ENCODE measurements around the gene POLR3E. TPM values are rescaled to one million over a fixed set of nuclear protein-coding genes. Genes with fewer than 3 reads are reported as not detected.

The POLR3E gene
- total RNA-seq, 6 experiments from 2014 or later, result 31.6 to 36.3 (median 32.6) TPM

DNA sequence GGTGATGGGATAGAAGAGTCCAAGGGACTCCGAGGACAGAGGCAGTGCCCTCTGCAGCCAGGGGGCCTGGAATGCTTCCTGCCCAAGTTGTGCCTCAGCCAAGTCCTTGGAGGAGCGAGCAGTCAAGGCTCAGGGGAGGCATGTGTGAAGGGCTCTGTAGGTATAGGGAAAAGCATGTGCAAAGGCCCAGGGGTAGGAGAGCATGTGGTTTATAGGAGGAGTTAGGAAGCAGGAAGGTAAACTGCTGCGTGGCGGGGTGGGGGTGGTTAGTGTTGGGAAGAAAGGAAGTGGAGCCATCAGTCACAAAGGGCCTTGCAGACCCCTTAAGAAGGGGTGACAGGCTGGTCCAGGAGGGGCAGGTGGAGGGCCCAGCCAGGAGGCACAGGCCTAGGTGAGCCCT, 7.2 kb downstream of the POLR3E start:
- Mint-ChIP-seq H3K9me3 (no peaks in the 10 kb centered on the region), H3K4me3 (no peak overlapping the region)

GRCh38 chr16:22306788-22307187, 9.6 kb downstream of the POLR3E start:
- H3K4me1 Mint-ChIP-seq (ENCODE audit: low read depth), result no peaks in the 10 kb centered on the region
- H3K27ac Mint-ChIP-seq, result no peak overlapping the region
- H3K4me3 Mint-ChIP-seq, result no peak overlapping the region
- TF ChIP-seq, protein P1, sequence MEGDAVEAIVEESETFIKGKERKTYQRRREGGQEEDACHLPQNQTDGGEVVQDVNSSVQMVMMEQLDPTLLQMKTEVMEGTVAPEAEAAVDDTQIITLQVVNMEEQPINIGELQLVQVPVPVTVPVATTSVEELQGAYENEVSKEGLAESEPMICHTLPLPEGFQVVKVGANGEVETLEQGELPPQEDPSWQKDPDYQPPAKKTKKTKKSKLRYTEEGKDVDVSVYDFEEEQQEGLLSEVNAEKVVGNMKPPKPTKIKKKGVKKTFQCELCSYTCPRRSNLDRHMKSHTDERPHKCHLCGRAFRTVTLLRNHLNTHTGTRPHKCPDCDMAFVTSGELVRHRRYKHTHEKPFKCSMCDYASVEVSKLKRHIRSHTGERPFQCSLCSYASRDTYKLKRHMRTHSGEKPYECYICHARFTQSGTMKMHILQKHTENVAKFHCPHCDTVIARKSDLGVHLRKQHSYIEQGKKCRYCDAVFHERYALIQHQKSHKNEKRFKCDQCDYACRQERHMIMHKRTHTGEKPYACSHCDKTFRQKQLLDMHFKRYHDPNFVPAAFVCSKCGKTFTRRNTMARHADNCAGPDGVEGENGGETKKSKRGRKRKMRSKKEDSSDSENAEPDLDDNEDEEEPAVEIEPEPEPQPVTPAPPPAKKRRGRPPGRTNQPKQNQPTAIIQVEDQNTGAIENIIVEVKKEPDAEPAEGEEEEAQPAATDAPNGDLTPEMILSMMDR (IDR thresholded peaks at IDR 0.05), result no peak
- DNase-seq, result no peak
- H3K36me3 Mint-ChIP-seq (ENCODE audit: low read depth), result peaks cover 23% of the 10 kb centered on the region
- no peaks in the 10 kb centered on the region for H3K9me3 Mint-ChIP-seq
- H3K27me3 Mint-ChIP-seq (ENCODE audit: insufficient read depth), result no peaks in the 10 kb centered on the region

More for the DNA sequence above, 7.2 kb downstream of the POLR3E start:
- Mint-ChIP-seq H3K27me3 (ENCODE audit: insufficient read depth) (no peaks in the 10 kb centered on the region), H3K4me1 (ENCODE audit: low read depth) (peaks cover 12% of the 10 kb centered on the region), H3K27ac (no peak overlapping the region), H3K36me3 (ENCODE audit: low read depth) (peaks cover 23% of the 10 kb centered on the region)
- TF ChIP-seq, protein P1 (IDR thresholded peaks at IDR 0.05), result no peak
- no peak for DNase-seq

DNA sequence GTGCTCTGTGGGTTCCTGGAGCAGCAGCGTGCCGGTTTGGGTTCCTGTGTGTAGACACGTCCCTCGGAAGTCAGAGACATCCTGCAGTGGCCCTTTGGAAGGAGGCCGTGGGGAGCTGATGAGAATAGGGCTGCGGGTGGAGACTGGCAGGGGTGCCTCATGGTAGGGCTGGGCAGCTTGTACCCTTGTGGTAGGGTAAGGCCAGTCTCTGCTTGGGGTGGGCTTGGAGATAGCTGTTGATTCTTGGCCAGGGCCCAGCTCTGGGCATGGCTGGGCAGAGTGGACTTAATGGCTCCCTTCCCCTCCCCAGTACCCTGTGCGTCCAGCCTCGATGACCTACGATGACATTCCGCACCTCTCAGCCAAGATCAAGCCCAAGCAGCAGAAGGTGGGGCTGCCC, 10.6 kb downstream of the POLR3E start:
- no peak for DNase-seq
- Mint-ChIP-seq H3K36me3 (ENCODE audit: low read depth) (peaks cover 17% of the 10 kb centered on the region; the same call in 1 of the 2 replicates), H3K9me3 (no peaks in the 10 kb centered on the region), H3K27me3 (ENCODE audit: insufficient read depth) (no peaks in the 10 kb centered on the region), H3K27ac (peak overlapping the region; percentile 19; the same call in 1 of the 2 replicates), H3K4me1 (ENCODE audit: low read depth) (no peaks in the 10 kb centered on the region), H3K4me3 (no peak overlapping the region)
- TF ChIP-seq, protein P1 (IDR thresholded peaks at IDR 0.05), result no peak

GRCh38 chr16:22308824-22309520, 11.8 kb downstream of the POLR3E start:
- Mint-ChIP-seq H3K4me3 (no peak overlapping the region), H3K36me3 (ENCODE audit: low read depth) (peaks cover 12% of the 10 kb centered on the region; the same call in 1 of the 2 replicates), H3K9me3 (no peaks in the 10 kb centered on the region), H3K4me1 (ENCODE audit: low read depth) (no peaks in the 10 kb centered on the region), H3K27me3 (ENCODE audit: insufficient read depth) (no peaks in the 10 kb centered on the region), H3K27ac (no peak overlapping the region)
- no peak for DNase-seq
- TF ChIP-seq, protein P1 (IDR thresholded peaks at IDR 0.05), result no peak

DNA sequence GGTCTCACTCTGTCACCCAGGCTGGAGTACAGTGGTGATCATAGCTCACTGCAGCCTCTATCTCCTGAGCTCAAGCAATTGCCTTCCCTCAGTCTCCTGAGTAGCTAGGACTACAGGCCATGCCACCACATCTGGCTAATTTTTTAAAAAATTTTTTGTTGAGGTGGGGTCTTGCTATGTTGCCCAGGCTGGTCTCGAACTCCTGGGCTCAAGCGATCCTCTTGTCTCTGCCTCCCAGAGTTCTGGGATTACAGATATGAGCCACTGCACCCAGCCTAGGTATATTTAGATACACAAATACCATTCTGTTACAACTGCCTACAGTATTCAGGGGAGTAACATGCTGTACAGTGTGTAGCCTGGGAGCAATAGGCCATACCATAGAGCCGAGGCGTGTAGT, 14.3 kb downstream of the POLR3E start:
- H3K27ac Mint-ChIP-seq, result no peak overlapping the region
- H3K4me3 Mint-ChIP-seq, result no peak overlapping the region
- H3K4me1 Mint-ChIP-seq (ENCODE audit: low read depth), result no peaks in the 10 kb centered on the region
- TF ChIP-seq, protein P1 (IDR thresholded peaks at IDR 0.05), result no peak
- H3K27me3 Mint-ChIP-seq (ENCODE audit: insufficient read depth), result no peaks in the 10 kb centered on the region; the same call in 1 of the 2 replicates
- no peak for DNase-seq
- H3K36me3 Mint-ChIP-seq (ENCODE audit: low read depth), result peaks cover 9% of the 10 kb centered on the region; the same call in 1 of the 2 replicates
- no peaks in the 10 kb centered on the region for H3K9me3 Mint-ChIP-seq

All from HFFc6 (cell line).